HEK293T (cell line): ENCODE data around the gene POLR3H.

Source experiments
- CTCF ChIA-PET: fragments of 350-600 bp; formaldehyde crosslinking; extraction: SDS; loops from one replicate; lab custom pipeline; 2021; ENCODE audit warnings: antibody characterized with exemption, inconsistent platforms; lab: Yijun Ruan, JAX
- POLR2A ChIA-PET: fragments of 350-600 bp; formaldehyde crosslinking; extraction: SDS; loops from one replicate; lab custom pipeline; 2020; ENCODE audit warnings: antibody characterized with exemption, inconsistent platforms; lab: Yijun Ruan, JAX
- DNase-seq: peaks from one replicate; pipeline ENCODE4 v3.0.0; 2012; ENCODE audit warnings: mixed read lengths; ENCODE audit errors: extremely low spot score
- ARNT ChIP-seq: fragments of 450-650 bp; IDR thresholded peaks from 2 replicates; pipeline ENCODE4 v1.6.1; 2017; ENCODE audit warnings: mild to moderate bottlenecking
- BHLHE40 ChIP-seq: fragments of 450-650 bp; IDR thresholded peaks from 2 replicates; pipeline ENCODE4 v1.6.1; 2016; ENCODE audit warnings: mild to moderate bottlenecking, moderate library complexity, borderline replicate concordance
- CTBP1 ChIP-seq: fragments of 450-650 bp; IDR thresholded peaks from 2 replicates; pipeline ENCODE4 v1.6.1; 2016; ENCODE audit warnings: borderline replicate concordance
- ELF4 ChIP-seq: fragments of 450-650 bp; IDR thresholded peaks from 2 replicates; pipeline ENCODE4 v1.6.1; 2017; ENCODE audit warnings: antibody characterized with exemption
- FOXA1 ChIP-seq: fragments of 450-650 bp; IDR thresholded peaks from 2 replicates; pipeline ENCODE4 v1.6.1; 2016; ENCODE audit warnings: mild to moderate bottlenecking
- FOXK2 ChIP-seq: fragments of 450-650 bp; IDR thresholded peaks from 2 replicates; pipeline ENCODE4 v1.6.1; 2016; ENCODE audit warnings: mild to moderate bottlenecking
- FOXM1 ChIP-seq: fragments of 450-650 bp; IDR thresholded peaks from 2 replicates; pipeline ENCODE4 v1.6.1; 2017; ENCODE audit warnings: mild to moderate bottlenecking, borderline replicate concordance
- HDGF ChIP-seq: fragments of 450-650 bp; IDR thresholded peaks from 2 replicates; pipeline ENCODE4 v1.6.1; 2017; ENCODE audit warnings: antibody characterized with exemption, borderline replicate concordance
- L3MBTL2 ChIP-seq: fragments of 450-650 bp; conservative IDR thresholded peaks from 2 replicates; pipeline ENCODE4 v1.6.1; 2016; ENCODE audit warnings: mild to moderate bottlenecking
- LEF1 ChIP-seq: fragments of 450-650 bp; IDR thresholded peaks from 2 replicates; pipeline ENCODE4 v1.6.1; 2017; ENCODE audit warnings: mild to moderate bottlenecking, borderline replicate concordance
- NFRKB ChIP-seq: fragments of 450-650 bp; IDR thresholded peaks from 2 replicates; pipeline ENCODE4 v1.6.1; 2016; ENCODE audit warnings: mild to moderate bottlenecking, moderate library complexity
- SP1 ChIP-seq: fragments of 450-650 bp; IDR thresholded peaks from 2 replicates; pipeline ENCODE4 v1.6.1; 2017
- SUZ12 ChIP-seq: fragments of 450-650 bp; IDR thresholded peaks from 2 replicates; pipeline ENCODE4 v1.6.1; 2016; ENCODE audit warnings: mild to moderate bottlenecking
- TARDBP ChIP-seq: fragments of 450-650 bp; IDR thresholded peaks from 2 replicates; pipeline ENCODE4 v1.6.1; 2016
- ZNF384 ChIP-seq: fragments of 450-650 bp; IDR thresholded peaks from 2 replicates; pipeline ENCODE4 v1.6.1; 2016
- TF ChIP-seq, protein P1 (sequence below): fragments of 450-650 bp; IDR thresholded peaks from 2 replicates; pipeline ENCODE4 v1.6.1; 2016

The POLR3H gene

GRCh38 chr22:41526226-41526829 lies 17.9 kb downstream of the POLR3H start:
- ChIA-PET CTCF (interaction anchor here (0.6 to 1.9 kb wide), 3 partner anchors 9 to 124 kb away, joined by 6 to 21 read pairs (median 9); no protein-coding TSS in a partner anchor), POLR2A (interaction anchor here (1.0 to 1.6 kb wide), 4 partner anchors 58 to 114 kb away, joined by 3 to 4 read pairs (median 3); partner anchors contain the start of genes ACO2, PHF5A, PMM1 and TOB2)
- no peak for TF ChIP-seq HDGF
- no peak for TF ChIP-seq CTBP1
- no peak for TF ChIP-seq FOXA1
- TF ChIP-seq NFRKB: no peak
- TF ChIP-seq BHLHE40: no peak
- TF ChIP-seq FOXM1: no peak
- TF ChIP-seq SP1: no peak
- no peak for TF ChIP-seq ELF4
- TF ChIP-seq FOXK2: no peak
- no peak for TF ChIP-seq ZNF384
- TF ChIP-seq SUZ12: no peak
- no peak for TF ChIP-seq TARDBP
- TF ChIP-seq, protein P1, sequence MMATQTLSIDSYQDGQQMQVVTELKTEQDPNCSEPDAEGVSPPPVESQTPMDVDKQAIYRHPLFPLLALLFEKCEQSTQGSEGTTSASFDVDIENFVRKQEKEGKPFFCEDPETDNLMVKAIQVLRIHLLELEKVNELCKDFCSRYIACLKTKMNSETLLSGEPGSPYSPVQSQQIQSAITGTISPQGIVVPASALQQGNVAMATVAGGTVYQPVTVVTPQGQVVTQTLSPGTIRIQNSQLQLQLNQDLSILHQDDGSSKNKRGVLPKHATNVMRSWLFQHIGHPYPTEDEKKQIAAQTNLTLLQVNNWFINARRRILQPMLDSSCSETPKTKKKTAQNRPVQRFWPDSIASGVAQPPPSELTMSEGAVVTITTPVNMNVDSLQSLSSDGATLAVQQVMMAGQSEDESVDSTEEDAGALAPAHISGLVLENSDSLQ: no peak
- TF ChIP-seq ARNT: no peak
- TF ChIP-seq LEF1: no peak
- no peak for TF ChIP-seq L3MBTL2
- no peak for DNase-seq

GRCh38 chr22:41525450-41526225 lies 18.6 kb downstream of the POLR3H start:
- CTCF ChIA-PET: interaction anchor here (1.0 to 1.9 kb wide), 4 partner anchors 18 to 123 kb away, joined by 4 to 21 read pairs (median 4); partner anchors contain the start of gene POLR3H
- no peak for DNase-seq
- no peak for TF ChIP-seq FOXM1
- no peak for TF ChIP-seq SP1
- no peak for TF ChIP-seq ELF4
- no peak for TF ChIP-seq L3MBTL2
- no peak for TF ChIP-seq FOXA1
- TF ChIP-seq NFRKB: no peak
- POLR2A ChIA-PET: interaction anchor here (1.0 to 1.1 kb wide), 2 partner anchors 57 to 79 kb away, joined by 3 to 4 read pairs; partner anchors contain the start of genes ACO2 and PHF5A

- ChIA-PET POLR2A (interaction anchor here (1.0 to 1.1 kb wide), 2 partner anchors 56 to 78 kb away, joined by 3 to 4 read pairs; partner anchors contain the start of genes ACO2 and PHF5A), CTCF (interaction anchor here (1.0 to 1.2 kb wide), 3 partner anchors 19 to 121 kb away, joined by 4 read pairs; partner anchors contain the start of gene POLR3H)
- DNase-seq: no peak
- no peak for TF ChIP-seq SUZ12
- no peak for TF ChIP-seq FOXM1
- TF ChIP-seq CTBP1: no peak
- TF ChIP-seq LEF1: no peak
- no peak for TF ChIP-seq ELF4
- no peak for TF ChIP-seq FOXK2
- TF ChIP-seq NFRKB: no peak
- TF ChIP-seq ARNT: no peak
- TF ChIP-seq SP1: no peak
- no peak for TF ChIP-seq L3MBTL2
- TF ChIP-seq ZNF384: no peak
- TF ChIP-seq BHLHE40: no peak
- TF ChIP-seq, protein P1: no peak
- no peak for TF ChIP-seq FOXA1
- no peak for TF ChIP-seq TARDBP
Measured at GRCh38 chr22:41524809-41525449, 19.3 kb downstream of the POLR3H start.

DNA sequence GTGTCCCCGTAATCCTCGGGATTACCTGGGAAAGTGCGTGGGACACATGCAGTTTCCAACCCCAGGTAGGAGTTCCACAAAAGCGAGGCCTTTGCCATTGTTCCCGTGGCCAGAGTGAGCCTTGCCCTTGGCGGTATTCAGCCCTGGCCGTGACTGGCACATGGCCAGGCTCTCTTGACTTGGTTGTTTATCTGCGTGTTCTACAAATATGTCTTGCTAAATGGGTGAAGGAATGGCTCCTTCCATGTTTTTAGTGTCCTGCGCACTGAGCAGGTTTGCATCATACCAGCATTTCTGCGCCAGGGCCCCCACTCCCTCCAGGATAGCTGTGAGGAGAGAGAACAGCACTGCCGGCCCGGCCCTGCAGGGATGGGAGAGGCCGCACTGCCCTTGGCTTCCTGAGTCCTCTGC lies 20.0 kb downstream of the POLR3H start:
- no peak for DNase-seq
- TF ChIP-seq ARNT (no peak), ZNF384 (no peak), FOXA1 (no peak), ELF4 (no peak), FOXM1 (no peak), L3MBTL2 (no peak), CTBP1 (no peak), SP1 (no peak), HDGF (no peak), BHLHE40 (no peak), NFRKB (no peak)
- TF ChIP-seq, protein P1: no peak
- POLR2A ChIA-PET: interaction anchor here (1.0 to 1.1 kb wide), 2 partner anchors 56 to 77 kb away, joined by 3 to 4 read pairs; partner anchors contain the start of genes ACO2 and PHF5A
- CTCF ChIA-PET: interaction anchor here (1.0 to 1.2 kb wide), 3 partner anchors 20 to 121 kb away, joined by 4 read pairs; partner anchors contain the start of gene POLR3H
